Measurements from ENCODE around the gene RPTOR. TPM values are rescaled to one million over a fixed set of nuclear protein-coding genes. Genes with fewer than 3 reads are reported as not detected.

Gene RPTOR
- polyA plus RNA-seq, 3 donors from 2014 or later: 1.8 to 10.2 (median 3.8) TPM

GRCh38 chr17:80945736-80946135, 401.1 kb downstream of the RPTOR start:
- Mint-ChIP-seq H3K27ac (no peak overlapping the region), H3K9me3 (no peaks in the 10 kb centered on the region), H3K36me3 (peaks cover 13 to 24% (median 22%) of the 10 kb centered on the region in 3 donors), H3K4me3 (no peak overlapping the region), H3K4me1 (peaks cover 10 to 16% of the 10 kb centered on the region in 2 donors), H3K27me3 (ENCODE audit: low read depth in 3 of 3) (no peaks in the 10 kb centered on the region)
- no peak for DNase-seq

GRCh38 chr17:80946449-80946848, 401.8 kb downstream of the RPTOR start:
- Mint-ChIP-seq H3K27me3 (ENCODE audit: low read depth in 3 of 3) (no peaks in the 10 kb centered on the region), H3K9me3 (no peaks in the 10 kb centered on the region), H3K36me3 (peaks cover 13 to 24% (median 22%) of the 10 kb centered on the region in 3 donors), H3K4me1 (peaks cover 10 to 19% of the 10 kb centered on the region in 2 donors), H3K27ac (no peak overlapping the region), H3K4me3 (no peak overlapping the region)
- DNase-seq: no peak

GRCh38 chr17:80947200-80947940, 402.7 kb downstream of the RPTOR start:
- Mint-ChIP-seq H3K4me1 (peaks cover 10 to 19% of the 10 kb centered on the region in 2 donors), H3K27ac (peak overlapping the region in 1 of 6 donors; percentile 40)
- DNase-seq: no peak

GRCh38 chr17:80948019-80948975, 403.7 kb downstream of the RPTOR start:
- peaks cover 10 to 21% of the 10 kb centered on the region in 2 donors for H3K4me1 Mint-ChIP-seq
- H3K9me3 Mint-ChIP-seq: no peaks in the 10 kb centered on the region
- no peaks in the 10 kb centered on the region for H3K27me3 Mint-ChIP-seq (ENCODE audit: low read depth in 3 of 3)
- no peak for DNase-seq
- peaks cover 13 to 22% (median 19%) of the 10 kb centered on the region in 3 donors for H3K36me3 Mint-ChIP-seq
- no peak overlapping the region for H3K4me3 Mint-ChIP-seq
- H3K27ac Mint-ChIP-seq: no peak overlapping the region

More at GRCh38 chr17:80947200-80947940, 402.7 kb downstream of the RPTOR start:
- peaks cover 13 to 22% (median 22%) of the 10 kb centered on the region in 3 donors for H3K36me3 Mint-ChIP-seq
- H3K4me3 Mint-ChIP-seq: no peak overlapping the region
- no peaks in the 10 kb centered on the region for H3K27me3 Mint-ChIP-seq (ENCODE audit: low read depth in 3 of 3)
- no peaks in the 10 kb centered on the region for H3K9me3 Mint-ChIP-seq

GRCh38 chr17:80948976-80949450, 404.4 kb downstream of the RPTOR start:
- Mint-ChIP-seq H3K27ac (no peak overlapping the region), H3K4me1 (peaks cover 10 to 21% of the 10 kb centered on the region in 2 donors)
- no peak for DNase-seq

GRCh38 chr17:80949451-80950421, 405.1 kb downstream of the RPTOR start:
- Mint-ChIP-seq H3K4me3 (no peak overlapping the region), H3K9me3 (no peaks in the 10 kb centered on the region), H3K27ac (no peak overlapping the region), H3K36me3 (peaks cover 13 to 19% (median 17%) of the 10 kb centered on the region in 3 donors), H3K4me1 (peaks cover 10 to 21% of the 10 kb centered on the region in 2 donors), H3K27me3 (ENCODE audit: low read depth in 3 of 3) (no peaks in the 10 kb centered on the region)
- DNase-seq: no peak

More at GRCh38 chr17:80948976-80949450, 404.4 kb downstream of the RPTOR start:
- Mint-ChIP-seq H3K27me3 (ENCODE audit: low read depth in 3 of 3) (no peaks in the 10 kb centered on the region), H3K36me3 (peaks cover 13 to 22% (median 19%) of the 10 kb centered on the region in 3 donors), H3K9me3 (no peaks in the 10 kb centered on the region), H3K4me3 (no peak overlapping the region)

- H3K36me3 Mint-ChIP-seq: peaks cover 13 to 19% (median 16%) of the 10 kb centered on the region in 3 donors
- no peak overlapping the region for H3K27ac Mint-ChIP-seq
- H3K4me3 Mint-ChIP-seq: no peak overlapping the region
- no peak for DNase-seq
- peaks cover 10 to 20% of the 10 kb centered on the region in 2 donors for H3K4me1 Mint-ChIP-seq
- no peaks in the 10 kb centered on the region for H3K27me3 Mint-ChIP-seq (ENCODE audit: low read depth in 3 of 3)
- H3K9me3 Mint-ChIP-seq: no peaks in the 10 kb centered on the region
Measured at GRCh38 chr17:80950466-80951120, 406.0 kb downstream of the RPTOR start.

- Mint-ChIP-seq H3K4me1 (peaks cover 2 to 12% of the 10 kb centered on the region in 2 donors), H3K4me3 (no peak overlapping the region), H3K36me3 (peaks cover 6 to 11% (median 8%) of the 10 kb centered on the region in 3 donors), H3K9me3 (no peaks in the 10 kb centered on the region), H3K27me3 (ENCODE audit: low read depth in 3 of 3) (no peaks in the 10 kb centered on the region), H3K27ac (no peak overlapping the region)
- DNase-seq: no peak
Measured at GRCh38 chr17:80951121-80952090, 406.8 kb downstream of the RPTOR start.

GRCh38 chr17:80952291-80952690, 407.7 kb downstream of the RPTOR start:
- peaks cover 0 to 2% (median 0%) of the 10 kb centered on the region in 3 donors for H3K36me3 Mint-ChIP-seq
- H3K27ac Mint-ChIP-seq: no peak overlapping the region
- peaks cover 0 to 5% of the 10 kb centered on the region in 2 donors for H3K4me1 Mint-ChIP-seq
- DNase-seq: no peak
- no peak overlapping the region for H3K4me3 Mint-ChIP-seq
- H3K9me3 Mint-ChIP-seq: no peaks in the 10 kb centered on the region
- no peaks in the 10 kb centered on the region for H3K27me3 Mint-ChIP-seq (ENCODE audit: low read depth in 3 of 3)

- no peaks in the 10 kb centered on the region for H3K9me3 Mint-ChIP-seq
- H3K36me3 Mint-ChIP-seq: no peaks in the 10 kb centered on the region
- no peak overlapping the region for H3K27ac Mint-ChIP-seq
- H3K27me3 Mint-ChIP-seq (ENCODE audit: low read depth in 3 of 3): no peaks in the 10 kb centered on the region
- peaks cover 0 to 5% of the 10 kb centered on the region in 2 donors for H3K4me1 Mint-ChIP-seq
- no peak overlapping the region for H3K4me3 Mint-ChIP-seq
- DNase-seq: no peak
Measured at GRCh38 chr17:80953471-80954315, 409.1 kb downstream of the RPTOR start.

GRCh38 chr17:80955078-80955477, 410.4 kb downstream of the RPTOR start:
- DNase-seq: no peak
- H3K4me3 Mint-ChIP-seq: no peak overlapping the region
- H3K4me1 Mint-ChIP-seq: peaks cover 0 to 5% of the 10 kb centered on the region in 2 donors
- no peaks in the 10 kb centered on the region for H3K36me3 Mint-ChIP-seq
- H3K27ac Mint-ChIP-seq: no peak overlapping the region
- H3K9me3 Mint-ChIP-seq: no peaks in the 10 kb centered on the region
- no peaks in the 10 kb centered on the region for H3K27me3 Mint-ChIP-seq (ENCODE audit: low read depth in 3 of 3)

All from immature natural killer cell (primary cell).